Stimulated activated CD4-positive, alpha-beta T cell treated with anti-CD3 and anti-CD28 coated beads, Interleukin-15, amount 100 ng/mL, for 24 hours (primary cell): ENCODE measurements around the gene BTBD7.

Experiments
- DNase-seq: peaks from one replicate; pipeline ENCODE4 v3.0.0-alpha.2; 2020

BTBD7 gene

GRCh38 chr14:93328546-93328945 is 4.3 kb downstream of the BTBD7 start:
- DNase-seq, result no peak

GRCh38 chr14:93326196-93326595 is 6.6 kb downstream of the BTBD7 start:
- DNase-seq, result no peak

- no peak for DNase-seq
These were observed 9.1 kb downstream of the BTBD7 start for GRCh38 chr14:93323600-93324174.

DNA sequence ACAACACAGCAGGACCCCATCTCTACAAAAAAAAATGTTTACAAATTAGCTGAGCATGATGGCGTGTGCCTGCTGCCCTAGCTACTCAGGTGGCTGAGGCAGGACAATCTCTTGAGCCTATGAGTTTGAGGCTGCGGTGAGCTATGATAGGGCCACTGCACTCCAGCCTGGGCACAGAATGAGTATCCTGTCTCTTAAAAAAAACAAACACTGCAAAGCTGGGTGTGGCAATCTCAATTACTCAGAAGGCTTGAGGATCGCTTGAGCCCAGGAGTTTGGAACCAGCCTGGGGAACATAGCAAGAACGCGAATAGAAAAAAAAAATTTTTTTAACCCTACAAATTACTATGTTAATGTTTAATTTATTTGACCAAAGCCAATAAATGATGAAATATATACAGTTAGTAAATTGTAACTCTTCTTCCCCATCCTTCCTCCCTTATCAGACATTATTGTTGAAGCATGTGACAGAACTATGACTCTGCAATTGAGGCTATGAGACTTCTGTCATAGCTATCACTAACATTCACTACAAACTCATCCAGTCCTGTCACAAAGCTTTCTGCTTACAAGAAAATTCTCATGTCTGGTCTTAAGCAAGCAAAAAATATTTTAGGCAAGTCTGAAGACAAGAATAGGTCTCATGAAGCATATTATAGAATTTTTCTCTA is 9.8 kb downstream of the BTBD7 start:
- no peak for DNase-seq

DNA sequence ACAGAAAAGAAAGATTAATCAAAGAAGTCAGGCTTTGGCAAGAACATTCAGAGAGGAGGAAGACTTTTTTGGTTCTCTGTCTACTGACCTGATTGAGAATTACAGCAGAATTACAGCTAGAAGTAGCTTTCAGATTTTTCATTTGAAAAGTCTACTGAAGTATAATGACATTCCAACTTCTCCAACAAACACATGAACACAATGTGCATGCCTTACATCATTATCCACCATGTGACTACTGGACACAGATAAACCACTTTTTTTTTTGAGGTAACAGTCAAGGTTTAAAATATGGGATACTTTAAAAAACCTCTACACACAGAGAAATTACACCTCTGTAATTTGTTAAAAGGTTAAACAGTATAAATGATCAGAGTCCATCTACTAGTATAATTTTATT is 12.3 kb downstream of the BTBD7 start:
- DNase-seq, result no peak

GRCh38 chr14:93319958-93320357 is 12.9 kb downstream of the BTBD7 start:
- no peak for DNase-seq

GRCh38 chr14:93319494-93319893 is 13.3 kb downstream of the BTBD7 start:
- DNase-seq, result no peak

DNA sequence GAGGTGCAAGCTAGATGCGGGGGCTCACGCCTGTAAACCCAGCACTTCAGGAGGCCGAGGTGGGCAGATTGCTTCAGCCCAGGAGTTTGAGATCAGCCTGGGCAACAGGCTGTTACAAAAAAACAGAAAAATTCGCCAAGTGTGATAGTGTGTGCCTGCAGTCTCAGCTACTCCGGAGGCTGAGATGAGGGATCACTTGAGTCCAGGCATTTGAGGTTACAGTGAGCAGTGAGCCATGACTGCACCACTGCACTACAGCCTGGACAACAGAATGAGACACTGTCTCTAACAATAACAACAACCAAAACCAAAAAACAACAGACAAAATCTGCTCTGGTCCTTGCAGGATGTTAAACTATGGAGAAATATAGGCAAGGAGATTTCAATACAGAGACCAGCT is 13.9 kb downstream of the BTBD7 start:
- DNase-seq, result no peak

DNA sequence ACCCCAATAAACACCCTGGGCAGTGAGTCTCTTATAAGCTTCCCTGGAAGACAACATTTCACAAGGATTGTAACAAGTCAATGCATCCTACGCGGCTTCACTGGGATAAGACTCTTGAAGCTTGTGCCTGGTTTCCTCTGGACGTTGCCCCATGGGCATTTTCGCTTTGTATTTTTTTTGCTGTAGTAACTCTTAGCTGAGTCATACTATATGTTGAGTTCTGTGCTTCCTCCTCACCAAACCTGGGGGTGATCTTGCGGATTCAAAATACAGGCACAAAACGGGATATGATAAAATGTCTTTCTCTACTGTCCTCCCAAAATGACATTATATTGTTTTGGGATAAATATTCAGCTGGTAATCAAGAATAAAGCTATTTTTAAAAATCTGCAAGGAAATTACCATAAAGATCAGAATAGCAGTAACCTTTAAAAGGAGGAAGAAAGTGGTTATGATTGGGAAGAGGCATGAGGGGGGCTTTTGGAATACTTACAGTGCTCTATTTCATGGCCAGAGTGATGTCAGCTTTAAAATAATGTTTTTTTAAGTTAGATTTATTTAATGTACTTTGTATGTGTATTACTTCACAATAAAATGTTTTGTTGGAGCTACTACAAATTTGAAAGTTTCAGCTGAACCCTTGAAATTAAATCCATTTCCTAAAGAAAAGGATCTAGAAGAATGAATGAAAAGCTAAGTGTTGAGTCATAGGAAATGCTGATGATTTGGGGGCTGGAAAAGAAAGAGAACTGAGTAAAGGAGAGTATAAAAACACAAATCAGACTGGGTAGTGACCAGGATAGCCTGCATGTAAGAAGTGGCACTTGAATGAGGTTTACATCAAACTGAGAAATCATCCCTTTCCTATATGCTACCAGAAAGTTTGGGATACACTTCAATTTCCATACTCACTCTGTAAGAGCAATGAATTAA is 14.7 kb downstream of the BTBD7 start:
- no peak for DNase-seq

GRCh38 chr14:93317210-93317874 is 15.5 kb downstream of the BTBD7 start:
- no peak for DNase-seq

DNA sequence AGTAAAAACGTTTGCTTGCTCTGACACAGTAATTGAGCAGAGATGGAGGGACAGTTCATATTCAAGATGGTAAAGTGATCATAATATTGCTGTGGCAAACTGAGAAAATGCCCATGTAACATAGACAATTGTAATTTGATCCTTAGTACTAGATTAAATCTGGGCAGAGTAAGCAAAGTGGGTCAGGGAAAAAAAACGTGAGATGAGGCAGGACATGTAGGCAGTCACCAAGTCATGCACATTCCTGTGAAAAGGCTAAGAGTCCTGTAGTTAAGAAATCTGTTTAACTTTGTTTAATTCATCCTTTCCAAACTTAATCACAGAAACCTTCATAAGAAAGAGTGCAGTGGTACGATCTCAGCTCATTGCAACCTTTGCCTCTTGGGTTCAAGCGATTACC is 16.1 kb downstream of the BTBD7 start:
- DNase-seq, result no peak

GRCh38 chr14:93315575-93315974 is 17.3 kb downstream of the BTBD7 start:
- DNase-seq, result no peak

DNA sequence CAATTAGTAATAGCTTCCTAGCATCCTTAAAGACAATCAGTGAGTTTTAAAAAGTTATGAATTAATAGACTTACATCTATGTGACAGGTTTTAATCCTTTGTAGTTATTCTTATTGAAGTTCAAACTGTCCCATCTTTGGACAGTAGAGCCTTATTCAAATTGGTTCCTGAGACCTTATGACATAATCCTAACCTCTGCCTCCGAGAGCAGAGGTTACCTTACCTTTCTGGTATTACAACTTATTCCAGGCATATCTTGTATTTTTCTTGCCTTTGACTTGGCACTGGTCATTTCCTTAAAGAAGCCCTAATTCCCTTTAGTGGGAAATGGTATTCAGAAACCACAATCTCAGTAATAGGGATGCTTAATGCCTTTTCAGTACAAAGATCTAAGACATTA is 21.8 kb downstream of the BTBD7 start:
- DNase-seq, result no peak

DNA sequence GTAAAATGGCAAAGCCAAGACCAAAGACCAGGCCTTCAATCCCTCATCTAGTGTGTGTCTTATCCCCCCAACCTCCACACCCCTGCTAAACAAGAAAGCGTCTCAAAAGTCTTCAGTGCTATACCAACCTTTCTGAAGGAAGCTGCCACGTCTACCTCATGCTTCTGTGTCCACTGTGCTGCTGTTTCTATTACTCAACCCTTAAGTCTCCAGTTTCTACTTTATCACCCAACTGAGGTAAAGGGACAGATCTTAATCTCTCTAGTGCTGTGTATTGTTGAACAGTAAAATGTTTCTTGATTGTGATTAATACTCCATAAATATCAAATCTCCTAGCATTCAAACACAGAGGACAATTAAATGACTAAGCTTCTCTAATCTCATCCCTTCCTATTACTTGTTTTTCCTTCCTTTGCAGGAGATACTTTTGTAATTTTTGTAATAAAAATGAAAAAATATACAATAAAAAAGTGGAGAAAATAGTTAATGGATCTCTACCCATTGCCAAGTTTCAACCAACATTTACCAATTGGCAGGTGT is 23.3 kb downstream of the BTBD7 start:
- DNase-seq, result no peak

DNA sequence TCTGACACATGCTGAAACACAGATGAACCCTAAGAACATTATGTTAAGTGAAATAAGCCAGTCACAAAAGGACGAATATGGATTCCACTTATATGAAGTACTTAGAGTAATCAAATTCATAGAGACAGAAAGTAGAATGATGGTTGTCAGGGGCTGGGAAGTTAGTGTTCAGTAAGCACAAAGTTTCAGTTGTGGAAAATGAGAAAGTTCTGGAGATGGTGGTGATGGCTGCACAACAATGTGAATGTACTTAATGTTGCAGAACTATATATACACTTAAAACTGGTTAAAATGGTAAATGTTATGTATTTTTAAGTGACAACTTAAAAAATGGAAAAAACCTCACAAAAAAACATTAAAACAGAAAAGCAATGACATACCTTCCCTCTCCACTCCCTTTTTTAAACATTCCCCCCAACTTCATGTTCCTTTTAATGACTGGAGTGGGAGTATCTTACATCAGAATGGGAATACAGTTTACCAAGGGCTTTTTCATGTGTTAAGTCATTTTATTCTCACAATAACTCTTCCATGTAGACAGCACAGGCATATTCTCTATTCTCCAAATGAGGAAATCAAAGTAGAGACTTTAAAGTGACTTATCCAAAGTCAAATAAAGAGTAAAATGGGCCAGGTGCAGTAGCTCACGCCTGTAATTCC is 24.0 kb downstream of the BTBD7 start:
- no peak for DNase-seq

- no peak for DNase-seq
These were observed 26.0 kb downstream of the BTBD7 start for GRCh38 chr14:93306812-93307211.

- DNase-seq, result no peak
These were observed 27.0 kb downstream of the BTBD7 start for GRCh38 chr14:93305725-93306418.

- DNase-seq, result no peak
These were observed 28.1 kb downstream of the BTBD7 start for GRCh38 chr14:93304771-93305170.

DNA sequence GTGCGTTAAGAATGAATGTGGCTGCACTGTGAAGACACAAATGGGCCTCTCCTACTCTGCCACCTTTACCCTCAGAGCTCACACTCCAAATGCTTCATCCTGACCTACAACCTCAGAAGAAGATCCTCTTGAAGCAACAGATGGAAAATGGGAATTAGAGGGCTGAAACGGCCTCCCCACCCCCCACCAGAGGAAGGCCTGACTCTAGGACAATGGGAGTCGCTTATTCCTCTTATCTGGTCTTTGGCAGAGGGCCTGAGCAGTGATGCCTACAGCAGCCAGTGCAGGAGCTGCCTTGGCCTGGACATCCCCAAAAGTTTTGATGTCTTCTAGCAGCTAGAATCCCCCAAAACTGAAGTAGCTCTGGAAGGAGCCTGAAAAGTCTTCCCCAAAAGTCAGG is 29.2 kb downstream of the BTBD7 start:
- no peak for DNase-seq

GRCh38 chr14:93302688-93303581 is 29.9 kb downstream of the BTBD7 start:
- DNase-seq, result no peak
